NCI-H82 (cell line): ENCODE results near the gene ARHGAP9.
"Not testable (repeated sequence)": the region's sequence is repeated elsewhere in the genome, so short reads cannot be mapped to it uniquely, and the experiment has no call there.

ENCODE experiments used
- DNase-seq: peaks from one replicate; lab custom pipeline; 2025; lab: John Stamatoyannopoulos, UW

The ARHGAP9 gene

GRCh38 chr12:57517187-57517586, 37.5 kb upstream of the ARHGAP9 start:
- no peak for DNase-seq

DNA sequence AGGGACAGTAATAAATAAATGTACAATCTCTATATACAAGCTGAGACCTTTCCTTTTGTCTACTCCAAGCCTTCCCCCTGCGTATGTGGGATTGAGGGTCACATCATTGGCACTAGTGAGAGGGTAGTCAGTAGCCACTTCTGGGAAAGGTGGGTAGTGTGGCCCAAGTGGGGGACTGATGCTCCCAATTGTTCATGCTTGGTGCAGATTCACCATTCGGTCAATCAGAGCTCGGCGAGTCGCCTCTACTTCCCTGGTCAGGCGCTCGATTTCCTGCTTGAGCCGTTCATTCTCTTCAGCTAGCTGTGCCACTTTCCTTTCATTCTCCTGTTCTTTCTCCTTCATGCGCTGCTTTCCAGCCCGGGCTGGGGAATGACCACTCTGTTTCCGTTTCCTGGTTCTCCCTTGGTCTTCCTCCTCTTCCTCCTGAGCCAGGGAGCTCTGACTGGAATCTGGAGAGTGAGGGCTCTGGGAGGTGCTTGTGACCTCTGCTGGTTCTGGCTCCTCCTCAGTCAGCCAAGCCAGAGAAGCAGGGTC, 37.0 kb upstream of the ARHGAP9 start:
- no peak for DNase-seq

DNA sequence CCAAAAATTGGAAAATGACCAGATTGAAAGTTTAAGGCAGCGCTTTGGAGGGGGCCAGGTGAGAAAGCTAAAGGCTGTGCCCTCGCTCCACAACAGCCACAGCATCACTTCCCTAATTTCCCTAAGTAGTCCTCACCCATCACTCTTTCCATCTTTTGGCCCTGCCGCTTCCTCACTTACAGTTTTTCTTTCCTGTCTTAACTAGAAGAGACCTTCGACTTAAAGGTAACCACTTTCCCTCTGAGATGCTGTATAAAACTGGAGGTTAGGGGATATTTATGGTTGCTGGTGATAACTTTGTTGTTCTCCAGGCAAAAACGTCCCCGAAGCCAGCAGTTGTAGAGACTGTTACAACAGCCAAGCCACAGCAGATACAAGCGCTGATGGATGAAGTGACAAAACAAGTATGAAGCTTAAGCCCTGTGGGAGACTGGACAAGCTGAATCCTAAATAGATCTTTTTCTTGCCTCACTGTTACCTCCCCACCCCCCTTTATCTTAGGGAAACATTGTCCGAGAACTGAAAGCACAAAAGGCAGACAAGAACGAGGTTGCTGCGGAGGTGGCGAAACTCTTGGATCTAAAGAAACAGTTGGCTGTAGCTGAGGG, 36.4 kb upstream of the ARHGAP9 start:
- no peak for DNase-seq

DNA sequence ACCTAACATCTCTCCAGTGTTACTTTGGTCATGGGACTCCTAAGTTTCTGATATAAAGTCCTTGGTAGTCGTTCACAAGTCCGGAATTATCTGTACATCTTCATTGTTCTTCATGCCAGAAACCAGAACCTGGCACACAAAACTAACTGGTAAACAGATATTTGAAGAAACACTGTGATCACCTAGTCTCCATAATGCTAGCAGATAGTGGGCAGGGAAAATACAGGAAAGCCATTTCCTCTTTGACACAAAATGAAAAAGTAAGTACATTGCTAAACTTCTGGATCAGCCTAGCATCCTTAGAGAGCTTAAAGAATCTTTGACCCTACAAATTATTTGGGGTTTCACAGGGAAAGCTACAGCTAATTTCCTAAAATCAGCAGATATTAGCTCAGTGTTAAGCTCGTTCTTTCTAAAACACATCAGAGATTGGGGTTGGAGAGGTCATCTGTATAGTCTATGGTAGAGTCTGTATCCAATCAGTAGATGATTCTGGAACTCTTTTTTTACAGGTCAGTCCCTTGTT, 35.8 kb upstream of the ARHGAP9 start:
- DNase-seq = no peak

DNA sequence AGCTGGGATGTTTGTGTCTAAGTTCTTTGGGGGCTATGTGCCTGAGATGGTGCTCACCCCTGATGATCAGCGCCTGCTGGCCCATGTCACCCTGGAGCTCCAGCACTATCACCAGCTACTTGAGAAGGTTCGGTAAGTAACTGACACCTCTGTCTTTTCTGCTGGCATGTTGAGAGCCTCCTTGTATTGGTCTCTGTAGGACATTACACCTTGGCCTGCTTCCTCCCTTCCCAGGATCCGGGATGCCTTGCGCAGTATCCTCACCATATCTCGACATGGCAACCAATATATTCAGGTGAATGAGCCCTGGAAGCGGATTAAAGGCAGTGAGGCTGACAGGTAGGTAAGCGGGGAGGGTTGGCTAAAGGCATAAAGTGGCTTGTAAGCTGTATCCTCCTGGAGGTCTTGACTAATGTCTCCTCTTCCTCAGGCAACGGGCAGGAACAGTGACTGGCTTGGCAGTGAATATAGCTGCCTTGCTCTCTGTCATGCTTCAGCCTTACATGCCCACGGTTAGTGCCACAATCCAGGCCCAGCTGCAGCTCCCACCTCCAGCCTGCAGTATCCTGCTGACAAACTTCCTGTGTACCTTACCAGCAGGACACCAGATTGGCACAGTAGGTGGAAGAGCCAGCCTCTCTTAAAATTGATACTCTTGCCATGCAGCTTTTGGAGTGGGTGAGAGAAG, 35.2 kb upstream of the ARHGAP9 start:
- no peak for DNase-seq

GRCh38 chr12:57514246-57514645, 34.6 kb upstream of the ARHGAP9 start:
- not testable (repeated sequence) for DNase-seq

DNA sequence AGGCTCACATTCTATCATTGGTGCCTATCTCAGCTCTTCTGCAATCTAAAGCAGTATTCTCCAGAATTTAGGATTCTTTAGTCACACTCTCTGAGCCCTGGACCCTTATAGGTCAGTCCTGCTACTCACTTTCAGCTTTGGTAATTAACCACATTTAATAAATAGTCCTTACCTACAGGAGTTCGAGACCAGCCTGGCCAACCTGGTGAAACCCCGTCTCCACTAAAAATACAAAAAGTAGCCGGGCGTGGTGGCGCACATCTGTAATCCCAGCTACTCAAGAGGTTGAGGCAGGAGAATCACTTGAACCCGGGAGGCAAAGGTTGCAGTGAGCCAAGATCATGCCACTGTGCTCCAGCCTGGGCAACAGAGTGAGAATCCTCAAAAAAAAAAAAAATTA, 34.0 kb upstream of the ARHGAP9 start:
- DNase-seq = not testable (repeated sequence)

- no peak for DNase-seq
Measured at GRCh38 chr12:57513266-57513665, 33.6 kb upstream of the ARHGAP9 start.

GRCh38 chr12:57512665-57513064, 33.0 kb upstream of the ARHGAP9 start:
- DNase-seq = no peak

DNA sequence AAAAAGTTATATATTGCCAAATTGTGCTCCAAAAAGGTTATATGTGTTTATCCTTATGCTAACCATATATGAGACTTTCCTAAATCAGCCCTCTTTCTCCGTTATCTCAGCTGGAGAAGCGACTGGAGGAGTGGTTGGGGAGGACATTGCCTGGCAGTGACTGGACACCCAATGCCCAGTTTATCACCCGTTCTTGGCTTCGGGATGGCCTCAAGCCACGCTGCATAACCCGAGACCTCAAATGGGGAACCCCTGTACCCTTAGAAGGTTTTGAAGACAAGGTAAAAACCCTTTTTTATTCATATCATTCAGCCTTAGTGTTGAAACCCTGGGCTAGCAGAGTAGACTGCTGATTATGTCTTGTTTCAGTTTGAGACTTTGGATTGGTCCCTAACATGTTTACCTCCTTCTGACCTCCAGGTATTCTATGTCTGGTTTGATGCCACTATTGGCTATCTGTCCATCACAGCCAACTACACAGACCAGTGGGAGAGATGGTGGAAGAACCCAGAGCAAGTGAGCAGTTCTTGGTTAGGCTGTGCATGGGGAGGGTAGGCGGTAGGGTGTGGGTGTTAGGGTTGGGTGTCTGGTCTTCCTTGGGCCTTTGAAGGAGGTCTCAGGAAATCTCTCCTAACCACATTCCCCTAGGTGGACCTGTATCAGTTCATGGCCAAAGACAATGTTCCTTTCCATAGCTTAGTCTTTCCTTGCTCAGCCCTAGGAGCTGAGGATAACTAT, 32.1 kb upstream of the ARHGAP9 start:
- DNase-seq = no peak

DNA sequence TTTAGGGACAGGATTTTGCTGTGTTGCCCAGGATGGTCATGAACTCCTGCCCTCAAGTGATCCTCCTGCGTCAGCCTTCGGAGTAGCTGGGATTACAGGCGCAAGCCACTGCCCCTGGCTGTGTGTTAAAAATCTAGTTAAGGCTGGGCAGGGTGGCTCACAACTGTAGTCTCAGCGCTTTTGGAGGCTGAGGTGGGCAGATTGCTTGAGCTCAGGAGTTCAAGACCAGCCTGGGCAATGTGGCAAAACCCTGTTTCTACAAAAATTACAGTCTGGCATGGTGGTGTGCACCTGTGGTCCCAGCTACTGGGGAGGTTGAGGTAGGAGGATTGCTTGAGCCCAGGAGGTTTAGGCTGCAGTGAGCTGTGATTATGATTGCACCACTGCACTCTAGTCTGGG, 31.5 kb upstream of the ARHGAP9 start:
- DNase-seq = no peak

GRCh38 chr12:57507796-57508195, 28.1 kb upstream of the ARHGAP9 start:
- DNase-seq = not testable (repeated sequence)

DNA sequence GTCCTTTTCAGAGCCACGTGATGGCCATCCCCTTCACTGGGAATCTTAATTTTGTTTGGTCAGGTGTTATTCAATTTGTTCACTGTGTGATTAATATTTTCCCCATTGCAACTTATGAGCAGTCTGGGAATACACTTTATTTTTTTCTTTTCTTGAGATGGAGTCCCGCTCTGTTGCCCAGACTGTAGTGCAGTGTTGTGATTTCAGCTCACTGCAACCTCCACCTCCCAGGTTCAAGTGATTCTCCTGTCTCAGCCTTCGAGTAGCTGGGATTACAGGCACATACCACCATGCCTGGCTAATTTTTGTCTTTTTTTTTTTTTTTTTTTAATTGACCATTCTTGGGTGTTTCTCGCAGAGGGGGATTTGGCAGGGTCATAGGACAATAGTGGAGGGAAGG, 26.9 kb upstream of the ARHGAP9 start:
- not testable (repeated sequence) for DNase-seq

- not testable (repeated sequence) for DNase-seq
Measured at GRCh38 chr12:57502311-57502969, 22.8 kb upstream of the ARHGAP9 start.

DNA sequence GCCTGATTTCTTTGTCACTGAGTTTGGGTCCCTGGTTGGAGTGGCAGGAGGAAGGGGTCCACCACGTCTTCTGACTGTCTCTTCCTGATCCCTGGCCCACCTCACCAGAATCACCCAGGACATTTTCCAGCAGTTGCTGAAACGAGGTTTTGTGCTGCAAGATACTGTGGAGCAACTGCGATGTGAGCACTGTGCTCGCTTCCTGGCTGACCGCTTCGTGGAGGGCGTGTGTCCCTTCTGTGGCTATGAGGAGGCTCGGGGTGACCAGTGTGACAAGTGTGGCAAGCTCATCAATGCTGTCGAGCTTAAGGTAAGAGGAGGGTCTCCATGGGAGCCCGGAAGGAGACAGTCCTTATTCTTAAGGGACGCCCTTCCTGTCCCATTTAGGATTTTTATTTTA, 20.5 kb upstream of the ARHGAP9 start:
- no peak for DNase-seq

DNA sequence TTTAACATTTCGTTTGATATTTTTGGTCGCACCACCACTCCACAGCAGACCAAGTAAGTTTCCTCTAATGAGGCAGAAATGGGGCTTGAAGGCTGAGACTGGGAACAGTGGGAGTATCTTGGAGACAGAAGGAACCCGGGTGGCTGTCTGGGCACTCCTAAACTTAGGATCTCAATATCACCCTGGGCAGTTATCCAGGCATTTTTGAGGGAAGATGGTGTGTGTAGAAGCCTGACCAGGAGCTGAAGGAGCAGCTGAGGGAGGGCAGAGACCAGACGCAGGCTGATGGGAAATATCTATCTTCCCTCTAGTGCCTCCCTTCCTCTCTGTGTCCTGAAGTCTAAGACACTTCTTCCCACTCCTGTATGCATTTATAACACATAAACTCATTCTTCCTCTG, 18.9 kb upstream of the ARHGAP9 start:
- no peak for DNase-seq

DNA sequence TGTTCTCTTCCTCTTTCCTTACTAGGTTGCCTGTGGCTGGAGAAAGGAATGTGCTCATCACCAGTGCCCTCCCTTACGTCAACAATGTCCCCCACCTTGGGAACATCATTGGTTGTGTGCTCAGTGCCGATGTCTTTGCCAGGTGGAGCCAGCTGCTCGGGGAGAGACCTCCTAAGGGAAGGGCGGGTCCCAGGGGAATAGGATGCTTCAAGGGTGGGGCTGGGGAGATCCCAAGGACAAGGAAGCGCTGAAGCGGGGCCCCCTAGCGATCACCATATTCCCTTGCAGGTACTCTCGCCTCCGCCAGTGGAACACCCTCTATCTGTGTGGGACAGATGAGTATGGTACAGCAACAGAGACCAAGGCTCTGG, 18.5 kb upstream of the ARHGAP9 start:
- peak; percentile 77 for DNase-seq

DNA sequence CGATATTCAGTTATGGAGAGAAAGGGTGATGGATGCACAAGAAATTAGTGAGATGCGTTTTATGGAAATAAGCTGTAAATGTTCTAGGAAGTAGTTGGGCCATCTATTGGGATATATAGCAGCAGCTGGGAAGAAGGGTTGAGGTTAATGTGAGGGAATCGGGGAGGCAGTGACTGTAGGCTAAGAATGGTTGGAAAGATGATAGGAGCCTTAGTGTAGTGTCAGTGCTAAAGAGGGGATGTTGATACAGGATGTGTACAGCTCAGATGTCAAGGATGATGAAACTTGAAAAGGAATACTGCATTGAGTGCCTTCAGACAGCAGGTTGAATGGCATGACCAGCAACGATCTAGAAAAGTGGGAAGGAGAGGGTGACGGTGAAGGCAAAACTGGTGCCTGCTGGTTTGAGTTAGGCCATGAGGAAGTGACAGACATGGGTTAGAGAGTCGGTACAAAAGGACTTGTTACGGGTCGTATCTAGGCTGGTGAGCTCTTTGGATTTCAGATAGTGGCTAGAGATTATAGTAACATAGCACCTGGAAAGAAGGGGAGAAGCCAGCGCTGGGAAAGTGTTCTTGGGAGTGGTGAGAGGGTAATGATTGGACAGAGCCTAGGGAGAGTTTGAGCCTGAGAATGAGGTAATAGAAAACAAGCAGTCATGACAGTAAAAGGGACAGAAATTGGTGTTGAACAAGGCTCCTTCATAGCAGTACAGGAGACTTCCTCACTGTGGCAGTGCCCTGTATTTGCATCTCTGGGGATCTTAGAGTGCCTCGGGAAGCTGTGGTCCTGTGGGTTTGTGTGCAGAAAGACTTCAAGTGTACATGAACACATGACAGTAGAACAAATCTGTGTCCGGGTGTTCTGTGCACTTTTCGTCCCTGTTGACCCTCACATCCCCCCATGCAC, 17.8 kb upstream of the ARHGAP9 start:
- DNase-seq = no peak

DNA sequence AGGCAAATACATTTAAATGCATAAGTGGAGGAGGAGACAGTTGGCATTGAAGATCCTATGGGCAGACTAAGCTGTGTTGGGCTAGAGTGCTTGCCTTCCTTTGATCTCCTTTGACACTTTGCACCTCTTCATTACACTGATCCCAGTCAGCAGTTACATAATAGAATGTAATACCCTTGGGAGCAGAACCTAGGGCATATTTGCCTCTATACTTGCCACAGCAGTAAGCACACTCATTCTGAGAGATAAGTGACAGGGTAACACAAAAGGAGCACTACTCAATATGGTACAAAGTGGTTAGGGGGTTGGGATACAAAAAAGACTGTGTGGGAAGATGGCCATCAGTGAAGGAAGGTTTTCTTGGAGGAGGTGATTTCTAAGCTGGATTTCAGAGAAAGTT, 17.2 kb upstream of the ARHGAP9 start:
- DNase-seq = no peak

DNA sequence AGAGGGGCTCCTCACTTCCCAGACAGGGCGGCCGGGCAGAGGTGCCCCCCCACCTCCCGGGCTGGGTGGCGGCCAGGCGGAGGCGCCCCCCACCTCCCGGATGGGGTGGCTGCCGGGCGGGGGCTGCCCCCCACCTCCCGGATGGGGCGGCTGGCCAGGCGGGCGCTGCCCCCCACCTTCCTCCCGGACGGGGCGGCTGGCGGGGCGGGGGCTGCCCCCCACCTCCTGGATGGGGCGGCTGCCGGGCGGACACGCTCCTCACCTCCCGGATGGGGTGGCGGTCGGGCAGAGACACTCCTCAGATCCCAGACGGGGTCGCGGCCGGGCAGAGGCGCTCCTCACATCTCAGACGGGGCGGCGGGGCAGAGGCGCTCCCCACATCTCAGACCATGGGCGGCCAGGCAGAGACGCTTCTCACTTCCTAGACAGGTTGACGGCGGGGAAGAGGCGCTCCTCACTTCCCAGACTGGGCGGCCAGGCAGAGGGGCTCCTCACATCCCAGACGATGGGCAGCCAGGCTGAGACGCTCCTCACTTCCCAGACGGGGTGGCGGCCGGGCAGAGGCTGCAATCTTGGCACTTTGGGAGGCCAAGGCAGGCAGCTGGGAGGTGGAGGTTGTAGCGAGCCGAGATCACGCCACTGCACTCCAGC, 15.5 kb upstream of the ARHGAP9 start:
- DNase-seq = not testable (repeated sequence)
